BJ (cell line): ENCODE data around the gene PALLD. TPM values are rescaled to one million over a fixed set of nuclear protein-coding genes. Genes with fewer than 3 reads are reported as not detected.

Experiments used
- CTCF ChIA-PET: fragments of 350-600 bp; formaldehyde crosslinking; extraction: SDS; loops from one replicate; lab custom pipeline; 2021; ENCODE audit warnings: antibody characterized with exemption, inconsistent platforms; lab: Yijun Ruan, JAX
- POLR2A ChIA-PET: fragments of 300-600 bp; sonication (Branson Sonifier 250); formaldehyde crosslinking; extraction: SDS; loops from one replicate; lab custom pipeline; 2021; ENCODE audit warnings: antibody characterized with exemption; lab: Charles Lee
- DNase-seq: peaks from one replicate; pipeline ENCODE4 v3.0.0-alpha.2; 2011; ENCODE audit warnings: low read depth
- H3K27me3 ChIP-seq: 2 replicates; pipeline ENCODE4 v1.6.0; 2011; ENCODE audit warnings: low read length; ENCODE audit not compliant: control insufficient read depth, insufficient read depth
- H3K36me3 ChIP-seq: 2 replicates; pipeline ENCODE4 v1.5.1; 2011; ENCODE audit warnings: low read length; ENCODE audit not compliant: control insufficient read depth, insufficient read depth
- H3K4me3 ChIP-seq: 2 replicates; pipeline ENCODE4 v1.5.1; 2011; ENCODE audit warnings: low read depth, mild to moderate bottlenecking, control low read depth, low read length
- CTCF ChIP-seq: IDR thresholded peaks from 2 replicates; pipeline ENCODE4 v1.5.1; 2011; ENCODE audit warnings: low read depth, mild to moderate bottlenecking, control low read depth, inconsistent platforms, low read length, moderate library complexity; ENCODE audit not compliant: insufficient read depth
- polyA plus RNA-seq: library from polyadenylated mRNA; depleted of rRNA; stranded (reverse); fragments of >200 nt; gene quantifications from 2 replicates; pipeline ENCODE4 v1.2.3, GENCODE V29; 2011

Gene PALLD
- polyA plus RNA-seq, 1 experiment: 30.3 TPM

GRCh38 chr4:168867128-168867527, 370.3 kb downstream of the PALLD start:
- no peaks in the 10 kb centered on the region for H3K27me3 ChIP-seq
- no peak for DNase-seq
- H3K4me3 ChIP-seq: no peak overlapping the region
- no peaks in the 10 kb centered on the region; the same call in none of the 2 replicates for H3K36me3 ChIP-seq
- POLR2A ChIA-PET: no interaction called here
- TF ChIP-seq CTCF: no peak
- CTCF ChIA-PET: interaction anchor here (1.0 kb wide), 1 partner anchor 114 kb away, joined by 4 read pairs; no protein-coding TSS in a partner anchor

GRCh38 chr4:168868044-168868781, 371.4 kb downstream of the PALLD start:
- ChIA-PET POLR2A (interaction anchor here (0.5 kb wide), 1 partner anchor 352 kb away, joined by 5 read pairs; no protein-coding TSS in a partner anchor), CTCF (interaction anchor here (1.1 kb wide), 1 partner anchor 77 kb away, joined by 3 read pairs; no protein-coding TSS in a partner anchor)
- no peaks in the 10 kb centered on the region for H3K27me3 ChIP-seq
- no peaks in the 10 kb centered on the region; the same call in none of the 2 replicates for H3K36me3 ChIP-seq
- H3K4me3 ChIP-seq: no peak overlapping the region
- TF ChIP-seq CTCF: no peak
- DNase-seq: no peak

DNA sequence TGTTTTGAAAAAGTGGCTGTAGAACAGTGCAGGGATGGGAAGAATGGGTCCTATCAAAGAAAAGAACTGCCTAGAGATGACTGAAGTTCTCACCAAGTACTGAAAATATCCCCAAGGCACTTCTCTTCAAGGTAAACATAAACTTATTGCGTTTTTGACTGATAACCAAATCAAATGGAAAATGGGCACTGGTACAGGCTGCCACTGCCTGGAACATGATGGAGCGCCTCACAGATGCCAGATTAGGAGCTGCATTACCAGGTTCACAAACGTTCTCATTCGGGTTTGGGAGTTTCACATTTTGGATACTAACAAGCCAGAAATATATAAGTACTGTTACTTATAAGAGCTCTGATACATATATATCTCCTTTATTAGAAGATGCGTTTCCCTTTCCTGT, 371.9 kb downstream of the PALLD start:
- DNase-seq: no peak
- TF ChIP-seq CTCF: no peak
- H3K27me3 ChIP-seq: no peaks in the 10 kb centered on the region
- no peaks in the 10 kb centered on the region; the same call in 1 of the 2 replicates for H3K36me3 ChIP-seq
- CTCF ChIA-PET: interaction anchor here (1.1 kb wide), 1 partner anchor 77 kb away, joined by 3 read pairs; no protein-coding TSS in a partner anchor
- POLR2A ChIA-PET: interaction anchor here (0.5 kb wide), 1 partner anchor 352 kb away, joined by 5 read pairs; no protein-coding TSS in a partner anchor
- H3K4me3 ChIP-seq: no peak overlapping the region

DNA sequence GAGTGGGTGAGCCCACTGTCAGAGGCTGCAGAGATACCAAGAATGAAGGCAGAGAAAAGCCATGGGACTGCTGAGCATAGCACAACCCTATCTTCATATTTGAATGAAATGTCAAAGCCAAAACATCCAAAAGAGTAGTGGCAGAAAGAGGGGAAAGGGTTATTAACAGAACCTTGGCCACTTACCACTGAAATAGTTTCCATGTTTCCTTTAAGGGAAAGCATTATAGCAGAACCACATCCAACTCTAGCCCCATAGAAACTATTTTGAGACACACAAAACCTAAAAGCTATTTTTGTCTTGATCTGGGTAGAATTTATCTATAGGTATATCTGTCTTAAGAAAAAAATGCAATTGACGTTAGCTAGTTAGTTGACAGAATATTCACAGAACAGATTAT, 373.2 kb downstream of the PALLD start:
- Histone ChIP-seq H3K36me3 (no peaks in the 10 kb centered on the region; the same call in 1 of the 2 replicates), H3K4me3 (no peak overlapping the region), H3K27me3 (no peaks in the 10 kb centered on the region)
- no peak for TF ChIP-seq CTCF
- ChIA-PET CTCF (no interaction called here), POLR2A (no interaction called here)
- no peak for DNase-seq

DNA sequence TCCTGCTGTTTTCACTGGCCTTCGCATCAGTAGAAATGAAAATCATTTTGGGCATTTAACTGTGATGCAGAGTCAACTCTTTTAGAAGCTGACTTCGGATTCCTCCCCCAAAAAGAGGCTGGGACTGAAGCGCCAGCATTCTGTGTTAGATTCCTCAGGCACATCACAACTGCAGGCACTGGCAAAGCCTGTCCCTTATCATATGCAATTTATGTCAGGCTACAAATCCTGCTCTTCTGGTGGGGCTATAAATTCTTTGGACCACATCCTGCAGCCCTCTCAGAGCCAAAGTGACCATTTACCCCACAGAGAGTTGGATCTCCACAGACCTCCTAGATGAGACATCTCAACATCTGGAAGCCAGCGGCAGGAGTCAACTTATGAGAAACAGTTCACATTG, 374.8 kb downstream of the PALLD start:
- no peak overlapping the region for H3K4me3 ChIP-seq
- H3K36me3 ChIP-seq: no peaks in the 10 kb centered on the region; the same call in 1 of the 2 replicates

More for the DNA sequence above, 374.8 kb downstream of the PALLD start:
- H3K27me3 ChIP-seq: no peaks in the 10 kb centered on the region
- peak; percentile 44 for DNase-seq
- ChIA-PET POLR2A (no interaction called here), CTCF (interaction anchor here (0.8 to 1.1 kb wide), 2 partner anchors 22 to 35 kb away, joined by 3 read pairs; no protein-coding TSS in a partner anchor)
- TF ChIP-seq CTCF: no peak
